HCT116 (cell line): Measurements from ENCODE around the gene CROCC. TPM values are rescaled to one million over a fixed set of nuclear protein-coding genes. Genes with fewer than 3 reads are reported as not detected.
A peak's percentile ranks its signal among the peaks of the same experiment; 100 is the strongest.
"Not testable (repeated sequence)": the region's sequence is repeated elsewhere in the genome, so short reads cannot be mapped to it uniquely, and the experiment has no call there.

Experiments used
- ATAC-seq: fragments of 200-7000 bp; cut with Tn5 transposase; 2 replicates; pipeline ENCODE4 v1.9.1; 2020; ENCODE audit warnings: mild to moderate bottlenecking, moderate library complexity
- BruUV-seq: library from RNA; stranded (reverse); fragments of 400-500 nt; replicated peaks from 2 replicates; lab custom pipeline; 2021; lab: Mats Ljungman, UMichigan
- CTCF ChIA-PET: fragments of 300-600 bp; sonication (Branson Sonifier 250); formaldehyde crosslinking; loops from one replicate; lab custom pipeline; 2021; ENCODE audit warnings: antibody characterized with exemption; lab: Charles Lee
- POLR2A ChIA-PET: fragments of 300-600, 350-600 bp; sonication (Branson Sonifier 250); formaldehyde crosslinking; loops from one replicate; lab custom pipeline; 2021; ENCODE audit warnings: antibody characterized with exemption; lab: Charles Lee
- RAD21 ChIA-PET, 2 experiments: fragments of 300-600 bp; sonication (Branson Sonifier 250); formaldehyde crosslinking; loops; one replicate each; lab custom pipeline; 2023; ENCODE audit warnings: low total read pairs in 2 of 2; ENCODE audit not compliant: uncharacterized antibody in 2 of 2, unreplicated experiment in 2 of 2, low non-redundant PET in 1 of 2; lab: Charles Lee
- DNase-seq: peaks from one replicate; pipeline ENCODE4 v3.0.0-alpha.2; 2010; ENCODE audit warnings: low read depth, low spot score
- H2AFZ ChIP-seq: fragments of 200-600 bp; shearing (Covaris generic), sonication (generic); 2 replicates; pipeline ENCODE4 v1.6.1; 2017; ENCODE audit warnings: low read depth, mixed run types, mixed read lengths, antibody characterized with exemption, low read length; ENCODE audit not compliant: poor library complexity, severe bottlenecking
- H3K27ac ChIP-seq: 2 replicates; pipeline ENCODE4 v1.5.1; 2012; ENCODE audit warnings: low read depth, low read length
- H3K27me3 ChIP-seq: fragments of 200-600 bp; sonication (generic); 2 replicates; pipeline ENCODE4 v1.6.1; 2016; ENCODE audit warnings: mixed run types, low read length, mixed read lengths; ENCODE audit not compliant: insufficient read depth
- H3K36me3 ChIP-seq, 2 experiments: fragments of 200-500 bp in 1 of 2; fragments of 200-600 bp in 1 of 2; sonication (Bioruptor generic) in 1 of 2; sonication (generic) in 1 of 2; 2 replicates each; pipeline versions ENCODE4 v1.5.1 to v1.6.1; 2014 to 2016; ENCODE audit warnings: low read length in 2 of 2, inconsistent platforms in 1 of 2, mixed read lengths in 1 of 2, mixed run types in 1 of 2; ENCODE audit not compliant: insufficient read depth in 2 of 2, control insufficient read depth in 1 of 2
- H3K4me1 ChIP-seq, 2 experiments: fragments of 200-600 bp in 1 of 2; sonication (generic) in 1 of 2; 2 replicates each; pipeline versions ENCODE4 v1.5.1 to v1.6.1; 2012 to 2017; ENCODE audit warnings: low read length in 2 of 2, inconsistent platforms in 1 of 2, mild to moderate bottlenecking in 1 of 2, mixed read lengths in 1 of 2, mixed run types in 1 of 2, moderate library complexity in 1 of 2; ENCODE audit not compliant: insufficient read depth in 2 of 2, control insufficient read depth in 1 of 2
- H3K4me2 ChIP-seq: fragments of 200-600 bp; sonication (generic); 2 replicates; pipeline ENCODE4 v1.6.1; 2017; ENCODE audit warnings: mixed run types, low read length, mixed read lengths
- H3K4me3 ChIP-seq, 2 experiments: fragments of 200-600 bp in 1 of 2; sonication (generic) in 1 of 2; replicated peaks in 1 of 2; 2 replicates each; pipeline ENCODE4 v1.5.1; 2011 to 2016; ENCODE audit warnings: low read length in 2 of 2, control low read depth in 1 of 2, low read depth in 1 of 2, mild to moderate bottlenecking in 1 of 2, mixed read lengths in 1 of 2, mixed run types in 1 of 2
- H3K79me2 ChIP-seq: fragments of 200-600 bp; sonication (generic); 2 replicates; pipeline ENCODE4 v1.6.1; 2017; ENCODE audit warnings: mild to moderate bottlenecking, mixed run types, low read length, moderate library complexity, mixed read lengths; ENCODE audit not compliant: insufficient read depth
- H3K9ac ChIP-seq: fragments of 200-600 bp; sonication (generic); 2 replicates; pipeline ENCODE4 v1.6.1; 2016; ENCODE audit warnings: low read length, mixed read lengths
- H3K9me2 ChIP-seq: fragments of 200-600 bp; sonication (generic), shearing (Covaris generic); 2 replicates; pipeline ENCODE4 v1.6.1; 2017; ENCODE audit warnings: mixed run types, mild to moderate bottlenecking, moderate library complexity; ENCODE audit not compliant: insufficient read depth
- H3K9me3 ChIP-seq, 2 experiments: fragments of 200-500 bp in 1 of 2; fragments of 200-600 bp in 1 of 2; sonication (Bioruptor generic) in 1 of 2; sonication (generic) in 1 of 2; 2 replicates each; pipeline ENCODE4 v1.6.1; 2014 to 2017; ENCODE audit warnings: low read length in 2 of 2, mixed read lengths in 2 of 2, inconsistent platforms in 1 of 2, low read depth in 1 of 2, mild to moderate bottlenecking in 1 of 2, mixed run types in 1 of 2, moderate library complexity in 1 of 2; ENCODE audit not compliant: control insufficient read depth in 1 of 2, insufficient read depth in 1 of 2
- H4K20me1 ChIP-seq: fragments of 200-600 bp; sonication (generic), shearing (Covaris generic); 2 replicates; pipeline ENCODE4 v1.6.1; 2017; ENCODE audit warnings: mixed run types, mild to moderate bottlenecking, moderate library complexity; ENCODE audit not compliant: insufficient read depth
- SIN3A ChIP-seq: IDR thresholded peaks from 2 replicates; pipeline ENCODE4 v1.6.1; 2012; ENCODE audit warnings: low read depth
- intact Hi-C: fragments of 100-400 bp; cut with micrococcal nuclease; formaldehyde crosslinking; loops from 2 replicates; pipeline ENCODE4 v1.10.0; 2022
- total RNA-seq: library from RNA; stranded (reverse); gene quantifications from one replicate; pipeline ENCODE4 v1.2.1, GENCODE V29; 2021; ENCODE audit not compliant: unreplicated experiment

CROCC gene
- total RNA-seq, 1 experiment from 2014 or later: 30.1 TPM

GRCh38 chr1:16916036-16916880, 5.5 kb upstream of the CROCC start:
- POLR2A ChIA-PET: interaction anchor here (0.6 to 2.2 kb wide), 2 partner anchors 11 to 18 kb away, joined by 3 to 14 read pairs; no protein-coding TSS in a partner anchor
- CTCF ChIA-PET: interaction anchor here (1.0 to 1.9 kb wide), 2 partner anchors 44 to 295 kb away, joined by 4 to 5 read pairs; no protein-coding TSS in a partner anchor

DNA sequence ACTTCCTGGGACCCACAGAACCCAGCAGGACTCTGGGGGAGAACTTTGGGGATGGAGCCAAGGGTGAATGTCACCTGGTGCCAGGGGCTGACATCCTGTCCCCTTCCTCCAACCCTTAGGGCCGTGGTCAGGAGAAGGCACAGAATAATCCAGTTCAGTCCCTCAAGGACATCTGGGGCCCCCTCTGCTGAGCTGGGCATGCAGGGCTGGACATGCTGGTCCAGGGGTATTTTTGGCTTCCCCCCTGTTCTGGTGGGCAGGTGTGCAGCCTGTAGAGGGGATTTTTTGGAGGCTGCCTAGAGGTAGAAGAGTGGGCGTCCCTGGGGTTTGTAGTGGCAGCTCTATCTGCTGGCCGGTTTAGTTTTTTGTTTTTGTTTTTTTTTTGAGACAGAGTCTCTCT, 3.4 kb upstream of the CROCC start:
- Histone ChIP-seq H3K9ac (no peak overlapping the region), H3K79me2 (no peaks in the 10 kb centered on the region), H3K9me3 (no peaks in the 10 kb centered on the region), H3K4me3 (no peak overlapping the region), H4K20me1 (no peaks in the 10 kb centered on the region), H3K4me1 (peaks cover 12 to 35% of the 10 kb centered on the region in 2 experiments), H3K27me3 (no peaks in the 10 kb centered on the region), H2AFZ (no peak overlapping the region), H3K9me2 (no peaks in the 10 kb centered on the region), H3K27ac (no peak overlapping the region), H3K36me3 (0 out of 4 replicates have a peak, but pooled peaks cover 0 to 3% of the 10 kb centered on the region in 2 experiments), H3K4me2 (no peak overlapping the region)
- TF ChIP-seq SIN3A: no peak
- ChIA-PET RAD21 (no interaction called here), CTCF (no interaction called here), POLR2A (interaction anchor here (1.2 kb wide), 1 partner anchor 11 kb away, joined by 3 read pairs; no protein-coding TSS in a partner anchor)
- ATAC-seq (no peak), DNase-seq (no peak)
- intact Hi-C loops: no loop called here
- BruUV-seq: no TSS peak

More at GRCh38 chr1:16916036-16916880, 5.5 kb upstream of the CROCC start:
- H3K27ac ChIP-seq, RAD21 ChIA-PET, ATAC-seq, intact Hi-C loops, H3K36me3 ChIP-seq, H3K4me3 ChIP-seq, H3K27me3 ChIP-seq, DNase-seq, H3K9me3 ChIP-seq, H3K9me2 ChIP-seq, BruUV-seq, H2AFZ ChIP-seq, H4K20me1 ChIP-seq, H3K9ac ChIP-seq, H3K79me2 ChIP-seq: not testable (repeated sequence)
- H3K4me2 ChIP-seq: peak overlapping the region; percentile 87; the same call in 1 of the 2 replicates
- peaks cover 13 to 36% of the 10 kb centered on the region in 2 experiments for H3K4me1 ChIP-seq

DNA sequence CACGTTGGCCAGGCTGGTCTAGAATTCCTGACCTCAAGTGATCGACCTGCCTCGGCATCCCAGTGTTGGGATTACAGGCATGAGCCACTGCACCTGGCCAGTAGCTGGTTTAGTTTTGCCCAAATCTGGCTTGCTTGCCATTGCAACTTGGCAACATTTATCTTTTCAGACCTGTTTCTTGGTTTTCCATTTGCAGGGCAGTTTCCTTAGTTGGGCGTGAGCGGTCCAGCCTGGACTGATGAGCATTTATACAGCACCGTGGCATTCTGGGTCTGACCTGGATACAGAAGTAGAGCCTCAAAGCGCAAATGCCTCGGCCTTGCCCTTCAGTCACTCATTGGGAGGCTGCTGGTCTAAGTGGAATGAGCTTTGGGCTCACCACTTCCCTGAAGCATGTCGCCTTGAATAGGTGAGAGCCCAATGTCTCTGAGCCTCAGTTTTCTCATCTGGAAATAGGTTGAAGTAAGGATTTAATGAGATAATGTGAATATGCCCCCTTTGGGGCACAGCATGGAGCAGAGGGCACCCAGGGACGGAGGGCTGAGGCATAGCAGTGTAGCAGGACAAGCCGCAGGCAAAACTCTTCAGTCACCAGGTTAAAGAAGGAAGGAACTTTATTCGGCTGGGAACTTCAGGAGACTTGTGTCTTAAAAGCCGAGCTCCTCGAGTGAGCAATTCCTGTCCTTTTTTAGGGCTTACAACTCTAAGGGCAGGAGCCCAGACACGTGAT, 2.6 kb upstream of the CROCC start:
- H2AFZ ChIP-seq, ATAC-seq, H4K20me1 ChIP-seq, RAD21 ChIA-PET, H3K27ac ChIP-seq, H3K4me2 ChIP-seq, H3K9ac ChIP-seq, DNase-seq, H3K36me3 ChIP-seq, H3K4me3 ChIP-seq, intact Hi-C loops, H3K9me2 ChIP-seq, BruUV-seq, H3K9me3 ChIP-seq, CTCF ChIA-PET, H3K27me3 ChIP-seq, H3K79me2 ChIP-seq: not testable (repeated sequence)
- POLR2A ChIA-PET: interaction anchor here (1.2 to 2.7 kb wide), 2 partner anchors 12 to 14 kb away, joined by 3 to 8 read pairs; no protein-coding TSS in a partner anchor
- peaks cover 9 to 31% of the 10 kb centered on the region in 2 experiments for H3K4me1 ChIP-seq
